IMR-90 (cell line): Measurements from ENCODE around the gene GPR171. TPM values are rescaled to one million over a fixed set of nuclear protein-coding genes. Genes with fewer than 3 reads are reported as not detected.

Source experiments
- ATAC-seq: fragments of 200-7000 bp; cut with Tn5 transposase; 2 replicates; pipeline ENCODE4 v1.9.1; 2020; ENCODE audit warnings: low read depth, mild to moderate bottlenecking, moderate library complexity
- BruUV-seq: library from RNA; stranded (reverse); fragments of 400-500 nt; replicated peaks from 2 replicates; lab custom pipeline; 2021; lab: Mats Ljungman, UMichigan
- CTCF ChIA-PET: fragments of 300-600 bp; formaldehyde crosslinking; extraction: SDS; loops from one replicate; lab custom pipeline; 2021; ENCODE audit warnings: antibody characterized with exemption; lab: Yijun Ruan, JAX
- POLR2A ChIA-PET: fragments of 300-600 bp; sonication (Branson Sonifier 250); formaldehyde crosslinking; loops from one replicate; lab custom pipeline; 2022; ENCODE audit warnings: antibody characterized with exemption; ENCODE audit not compliant: unreplicated experiment; lab: Charles Lee
- DNase-seq: peaks from one replicate; pipeline ENCODE4 v3.0.0; 2013
- H2AFZ ChIP-seq: replicated peaks from 2 replicates; pipeline ENCODE3; 2013; ENCODE audit warnings: low read length, mild to moderate bottlenecking; ENCODE audit not compliant: poor library complexity
- H2AK5ac ChIP-seq: 2 replicates; pipeline ENCODE4 v1.6.1; 2013; ENCODE audit warnings: low read depth, low read length, inconsistent platforms
- H2AK9ac ChIP-seq: replicated peaks from 2 replicates; pipeline ENCODE3; 2013; ENCODE audit warnings: mild to moderate bottlenecking, low read depth, low read length, moderate library complexity; ENCODE audit not compliant: poor library complexity
- H2BK120ac ChIP-seq: 2 replicates; pipeline ENCODE4 v1.6.1; 2013; ENCODE audit warnings: low read depth, low read length, inconsistent platforms
- H2BK15ac ChIP-seq: 3 replicates; pipeline ENCODE4 v1.6.1; 2013; ENCODE audit warnings: low read depth, low read length, inconsistent platforms
- H2BK20ac ChIP-seq: 2 replicates; pipeline ENCODE4 v1.6.1; 2013; ENCODE audit warnings: low read depth, mild to moderate bottlenecking, inconsistent platforms, low read length, moderate library complexity
- H2BK5ac ChIP-seq: 2 replicates; pipeline ENCODE4 v1.6.1; 2013; ENCODE audit warnings: mild to moderate bottlenecking, low read depth, low read length, inconsistent platforms; ENCODE audit not compliant: poor library complexity, severe bottlenecking
- H3K14ac ChIP-seq: replicated peaks from 2 replicates; pipeline ENCODE4 v1.6.1; 2013; ENCODE audit warnings: low read depth, low read length, inconsistent platforms
- H3K18ac ChIP-seq: 2 replicates; pipeline ENCODE4 v1.6.1; 2013; ENCODE audit warnings: low read depth, low read length, control low read depth
- H3K23ac ChIP-seq: 2 replicates; pipeline ENCODE4 v1.6.1; 2013; ENCODE audit warnings: low read depth, low read length, inconsistent platforms
- H3K27ac ChIP-seq: 2 replicates; pipeline ENCODE4 v1.5.1; 2013; ENCODE audit warnings: mild to moderate bottlenecking, control low read depth, low read length; ENCODE audit not compliant: insufficient read depth
- H3K27me3 ChIP-seq: 2 replicates; pipeline ENCODE4 v1.6.1; 2013; ENCODE audit warnings: low read length; ENCODE audit not compliant: control insufficient read depth, insufficient read depth
- H3K36me3 ChIP-seq: 2 replicates; pipeline ENCODE4 v1.6.1; 2013; ENCODE audit warnings: low read length, mixed read lengths; ENCODE audit not compliant: control insufficient read depth, insufficient read depth
- H3K4ac ChIP-seq: 2 replicates; pipeline ENCODE4 v1.6.1; 2013; ENCODE audit warnings: low read depth, low read length, inconsistent platforms
- H3K4me1 ChIP-seq: 2 replicates; pipeline ENCODE4 v1.6.1; 2013; ENCODE audit warnings: low read length, mixed read lengths; ENCODE audit not compliant: control insufficient read depth, insufficient read depth
- H3K4me2 ChIP-seq: 2 replicates; pipeline ENCODE4 v1.6.1; 2013; ENCODE audit warnings: low read depth, mild to moderate bottlenecking, control low read depth, low read length, moderate library complexity
- H3K4me3 ChIP-seq: 2 replicates; pipeline ENCODE4 v1.5.1; 2013; ENCODE audit warnings: low read depth, mild to moderate bottlenecking, control low read depth, low read length, moderate library complexity; ENCODE audit not compliant: insufficient read depth
- H3K56ac ChIP-seq: 2 replicates; pipeline ENCODE4 v1.6.1; 2013; ENCODE audit warnings: low read length, inconsistent platforms; ENCODE audit not compliant: insufficient read depth; ENCODE audit errors: extremely low read depth
- H3K79me1 ChIP-seq, 2 experiments: 2 replicates each; pipeline ENCODE4 v1.6.1; 2013; ENCODE audit warnings: low read length in 2 of 2, inconsistent platforms in 1 of 2, low read depth in 1 of 2
- H3K9ac ChIP-seq: 2 replicates; pipeline ENCODE4 v1.6.1; 2013; ENCODE audit warnings: low read depth, low read length, control low read depth
- H3K9me1 ChIP-seq: 2 replicates; pipeline ENCODE4 v1.6.1; 2013; ENCODE audit warnings: low read length, inconsistent platforms; ENCODE audit not compliant: insufficient read depth
- H3K9me3 ChIP-seq: 2 replicates; pipeline ENCODE4 v1.6.1; 2013; ENCODE audit warnings: low read length; ENCODE audit not compliant: control insufficient read depth, insufficient read depth
- H4K20me1 ChIP-seq: 2 replicates; pipeline ENCODE4 v1.6.1; 2013; ENCODE audit warnings: low read length, inconsistent platforms; ENCODE audit not compliant: insufficient read depth
- H4K5ac ChIP-seq: 2 replicates; pipeline ENCODE4 v1.6.1; 2013; ENCODE audit warnings: mild to moderate bottlenecking, low read depth, low read length, control low read depth
- H4K8ac ChIP-seq, 2 experiments: 2 replicates each; pipeline ENCODE4 v1.6.1; 2013; ENCODE audit warnings: low read depth in 2 of 2, low read length in 2 of 2, control low read depth in 1 of 2, inconsistent platforms in 1 of 2
- H4K91ac ChIP-seq: 2 replicates; pipeline ENCODE4 v1.6.1; 2013; ENCODE audit warnings: low read depth, low read length, inconsistent platforms; ENCODE audit not compliant: insufficient read depth
- BHLHE40 ChIP-seq: fragments of 150-350 bp; IDR thresholded peaks from 2 replicates; pipeline ENCODE4 v1.6.1; 2016; ENCODE audit warnings: mild to moderate bottlenecking, low read depth, low read length
- CEBPB ChIP-seq: IDR thresholded peaks from 2 replicates; pipeline ENCODE4 v1.6.1; 2012; ENCODE audit warnings: low read depth, low read length, improper control_type of control experiment
- CTCF ChIP-seq: conservative IDR thresholded peaks from 2 replicates; pipeline ENCODE4 v1.5.1; 2012; ENCODE audit warnings: mild to moderate bottlenecking, low read depth, low read length, improper control_type of control experiment
- ELK1 ChIP-seq: fragments of 150-350 bp; IDR thresholded peaks from 2 replicates; pipeline ENCODE4 v1.6.1; 2016; ENCODE audit warnings: low read depth, mild to moderate bottlenecking, low read length, moderate library complexity, borderline replicate concordance
- MAFK ChIP-seq: IDR thresholded peaks from 2 replicates; pipeline ENCODE4 v1.6.1; 2012; ENCODE audit warnings: low read depth, low read length, improper control_type of control experiment
- MAZ ChIP-seq: IDR thresholded peaks from 2 replicates; pipeline ENCODE4 v1.6.1; 2012; ENCODE audit warnings: low read depth, mild to moderate bottlenecking, low read length, improper control_type of control experiment, moderate library complexity, borderline replicate concordance
- POLR2A ChIP-seq: IDR thresholded peaks from 2 replicates; pipeline ENCODE4 v1.6.1; 2012; ENCODE audit warnings: mild to moderate bottlenecking, low read depth, low read length
- RAD21 ChIP-seq: IDR thresholded peaks from 2 replicates; pipeline ENCODE4 v1.6.1; 2012; ENCODE audit warnings: low read length, improper control_type of control experiment
- SMC3 ChIP-seq: fragments of 150-350 bp; IDR thresholded peaks from 2 replicates; pipeline ENCODE4 v1.6.1; 2016; ENCODE audit warnings: low read depth, mild to moderate bottlenecking, antibody characterized with exemption, low read length, moderate library complexity
- WGBS, 2 experiments: methylation state at CpG; one replicate each; pipeline versions ENCODE4 v1.1.5 to v1.1.7; 2013; ENCODE audit warnings: missing lambda C conversion rate in 2 of 2; ENCODE audit not compliant: insufficient read length in 1 of 2; ENCODE audit errors: extremely low coverage in 2 of 2; 5-methylcytosine and 5-hydroxymethylcytosine counted together
- dilution Hi-C: fragments of 300-500 bp; cut with HindIII; formaldehyde crosslinking; loops from one replicate; pipeline ENCODE4 v1.14.3; 2018; ENCODE audit warnings: low sequenced_read_pairs; ENCODE audit not compliant: unreplicated experiment
- in situ Hi-C: fragments of 300-500 bp; cut with MboI; formaldehyde crosslinking; loops from 3 replicates; pipeline ENCODE4 v1.14.3; 2019; ENCODE audit warnings: low sequenced_read_pairs, inconsistent platforms, mixed read lengths
- intact Hi-C: fragments of 100-400 bp; cut with micrococcal nuclease; formaldehyde crosslinking; loops from 2 replicates; pipeline ENCODE4 v1.10.0; 2022
- polyA plus RNA-seq, 3 experiments: library from polyadenylated mRNA; depleted of rRNA; stranded (reverse); fragments of >200 nt; gene quantifications; 2 replicates each; pipeline ENCODE4 v1.2.3, GENCODE V29; 2012; ENCODE audit warnings: low replicate concordance in 1 of 3
- total RNA-seq: library from RNA; depleted of rRNA; stranded (reverse); fragments of >200 nt; gene quantifications from 2 replicates; pipeline ENCODE4 v1.2.3, GENCODE V29; 2012

GPR171 gene
- total and polyA plus RNA-seq, 2 of the 4 experiments (the other 2 are of a cell fraction), result not detected

- H2BK20ac ChIP-seq, result no peak overlapping the region
- no peak overlapping the region for H3K4ac ChIP-seq
- H3K14ac ChIP-seq, result no peak overlapping the region
- H3K56ac ChIP-seq, result no peak overlapping the region
- no TSS peak for BruUV-seq
- H3K4me1 ChIP-seq, result peaks cover 1% of the 10 kb centered on the region; the same call in 1 of the 2 replicates
- H3K4me3 ChIP-seq, result no peak overlapping the region
- no peak overlapping the region for H4K91ac ChIP-seq
- no peak overlapping the region for H2AFZ ChIP-seq
- no peak overlapping the region for H2BK5ac ChIP-seq
- no peak overlapping the region for H4K5ac ChIP-seq
- H3K23ac ChIP-seq, result no peak overlapping the region
- no peak overlapping the region for H3K18ac ChIP-seq
- intact Hi-C loops (loop anchor here (1.0 kb wide), 1 partner anchor 127 kb away; no protein-coding TSS in a partner anchor), dilution Hi-C loops (no loop called here), in situ Hi-C loops (no loop called here)
- no peak overlapping the region for H3K4me2 ChIP-seq
- no peak overlapping the region for H2AK9ac ChIP-seq
- ChIA-PET POLR2A (no interaction called here), CTCF (interaction anchor here (0.8 to 1.4 kb wide), 7 partner anchors 11 to 148 kb away, joined by 3 to 7 read pairs (median 4); no protein-coding TSS in a partner anchor)
- no peak overlapping the region for H4K8ac ChIP-seq
- 100% methylated on average over 1 of the region's 3 CpGs; no CpG with 5 or more reads in 1 of the 2 experiments for WGBS, 2 experiments
- H3K27ac ChIP-seq, result no peak overlapping the region
- H2BK120ac ChIP-seq, result no peak overlapping the region
- no peaks in the 10 kb centered on the region for H4K20me1 ChIP-seq
- H2AK5ac ChIP-seq, result no peak overlapping the region
- no peak overlapping the region for H3K9ac ChIP-seq
- H3K9me3 ChIP-seq, result no peaks in the 10 kb centered on the region
- TF ChIP-seq RAD21 (0 out of 2 replicates have a peak, but pooled peaks have one; percentile 26), ELK1 (no peak), MAFK (no peak), MAZ (no peak), POLR2A (no peak), CEBPB (no peak), CTCF (peak; percentile 47), BHLHE40 (no peak), SMC3 (peak; percentile 33; the same call in 1 of the 2 replicates)
- no peaks in the 10 kb centered on the region for H3K36me3 ChIP-seq
- ATAC-seq (peak; percentile 73), DNase-seq (peak; percentile 61)
- H2BK15ac ChIP-seq, result no peak overlapping the region
- H3K9me1 ChIP-seq, result no peaks in the 10 kb centered on the region
- no peaks in the 10 kb centered on the region for H3K79me1 ChIP-seq
- peaks cover 1% of the 10 kb centered on the region; the same call in 1 of the 2 replicates for H3K27me3 ChIP-seq
Measured at GRCh38 chr3:151156618-151157216, 46.3 kb downstream of the GPR171 start.
